SH-SY5Y (cell line): ENCODE measurements around the gene FAM124B.

ENCODE experiments used
- GATA2 ChIP-seq: IDR thresholded peaks from 2 replicates; pipeline ENCODE4 v1.6.1; 2011; ENCODE audit warnings: mild to moderate bottlenecking, low read depth, low read length
- GATA3 ChIP-seq: IDR thresholded peaks from 2 replicates; pipeline ENCODE4 v1.6.1; 2011; ENCODE audit warnings: low read depth, mild to moderate bottlenecking, low read length, moderate library complexity

- TF ChIP-seq GATA2 (peak; percentile 81), GATA3 (peak; percentile 58; the same call in 1 of the 2 replicates)
Measured at GRCh38 chr2:224331698-224332097, 70.2 kb downstream of the FAM124B start.
